Trophoblast cell (in vitro differentiated cells and primary cell): ENCODE data around the gene NKAIN4.

Experiments used
- DNase-seq, 2 donors: peaks; one replicate each; pipeline ENCODE4 v3.0.0-alpha.2; 2016
- H2AFZ ChIP-seq: 2 replicates; pipeline ENCODE4 v1.6.1; 2013; ENCODE audit warnings: low read length, moderate library complexity, mild to moderate bottlenecking; ENCODE audit not compliant: insufficient read depth, poor library complexity
- H2AK5ac ChIP-seq: 2 replicates; pipeline ENCODE4 v1.6.1; 2013; ENCODE audit warnings: mild to moderate bottlenecking, low read length
- H2BK120ac ChIP-seq: 2 replicates; pipeline ENCODE4 v1.6.1; 2013; ENCODE audit warnings: low read length, mild to moderate bottlenecking, moderate library complexity; ENCODE audit not compliant: insufficient read depth, poor library complexity
- H2BK12ac ChIP-seq: 2 replicates; pipeline ENCODE4 v1.6.1; 2013; ENCODE audit warnings: mild to moderate bottlenecking, low read length, moderate library complexity
- H2BK5ac ChIP-seq: 2 replicates; pipeline ENCODE4 v1.6.1; 2013; ENCODE audit warnings: low read length, low read depth, moderate library complexity, mild to moderate bottlenecking; ENCODE audit not compliant: poor library complexity
- H3K14ac ChIP-seq: 2 replicates; pipeline ENCODE4 v1.6.1; 2013; ENCODE audit warnings: mild to moderate bottlenecking, low read length
- H3K18ac ChIP-seq: 2 replicates; pipeline ENCODE4 v1.6.1; 2013; ENCODE audit warnings: mild to moderate bottlenecking, low read length
- H3K23ac ChIP-seq: 2 replicates; pipeline ENCODE4 v1.6.1; 2013; ENCODE audit warnings: low read length
- H3K27ac ChIP-seq: 2 replicates; pipeline ENCODE4 v1.5.1; 2013; ENCODE audit warnings: low read depth, mild to moderate bottlenecking, inconsistent platforms, low read length, moderate library complexity
- H3K27me3 ChIP-seq: 2 replicates; pipeline ENCODE4 v1.6.1; 2013; ENCODE audit warnings: inconsistent platforms, mild to moderate bottlenecking, low read length, moderate library complexity; ENCODE audit not compliant: insufficient read depth
- H3K36me3 ChIP-seq, 2 experiments: 1 replicate in 1 of 2; 2 replicates in 1 of 2; pipeline ENCODE4 v1.6.1; 2013; ENCODE audit warnings: low read length in 2 of 2, mild to moderate bottlenecking in 2 of 2, moderate library complexity in 1 of 2; ENCODE audit not compliant: insufficient read depth in 2 of 2, control insufficient read depth in 1 of 2
- H3K4ac ChIP-seq: 2 replicates; pipeline ENCODE4 v1.6.1; 2013; ENCODE audit warnings: low read depth, mild to moderate bottlenecking, low read length, moderate library complexity
- H3K4me1 ChIP-seq, 2 experiments: 1 replicate in 1 of 2; 2 replicates in 1 of 2; pipeline ENCODE4 v1.6.1; 2013; ENCODE audit warnings: low read length in 2 of 2, mild to moderate bottlenecking in 2 of 2, moderate library complexity in 1 of 2; ENCODE audit not compliant: insufficient read depth in 2 of 2, control insufficient read depth in 1 of 2
- H3K4me2 ChIP-seq: 2 replicates; pipeline ENCODE4 v1.6.1; 2013; ENCODE audit warnings: inconsistent platforms, mild to moderate bottlenecking, low read length, moderate library complexity
- H3K4me3 ChIP-seq: 2 replicates; pipeline ENCODE4 v1.5.1; 2013; ENCODE audit warnings: mild to moderate bottlenecking, low read depth, low read length, inconsistent platforms
- H3K79me1 ChIP-seq: one replicate; pipeline ENCODE4 v1.6.1; 2013; ENCODE audit warnings: low read length
- H3K79me2 ChIP-seq: 2 replicates; pipeline ENCODE4 v1.6.1; 2013; ENCODE audit warnings: low read length, mild to moderate bottlenecking; ENCODE audit not compliant: control insufficient read depth, insufficient read depth, poor library complexity
- H3K9ac ChIP-seq: 2 replicates; pipeline ENCODE4 v1.6.1; 2013; ENCODE audit warnings: mild to moderate bottlenecking, low read length
- H3K9me3 ChIP-seq: 2 replicates; pipeline ENCODE4 v1.6.1; 2013; ENCODE audit warnings: low read depth, mild to moderate bottlenecking, control low read depth, inconsistent platforms, low read length; ENCODE audit not compliant: insufficient read depth
- H4K12ac ChIP-seq: 2 replicates; pipeline ENCODE4 v1.6.1; 2013; ENCODE audit warnings: low read depth, mild to moderate bottlenecking, low read length, moderate library complexity
- H4K8ac ChIP-seq: 2 replicates; pipeline ENCODE4 v1.6.1; 2013; ENCODE audit warnings: low read depth, mild to moderate bottlenecking, low read length, moderate library complexity
- H4K91ac ChIP-seq: one replicate; pipeline ENCODE4 v1.6.1; 2013; ENCODE audit warnings: low read depth, mild to moderate bottlenecking, low read length, moderate library complexity
- WGBS: extraction: QIAGEN DNeasy Blood & Tissue Kit; methylation state at CpG from one replicate; pipeline ENCODE4 v1.1.7; 2013; ENCODE audit warnings: missing lambda C conversion rate; ENCODE audit not compliant: insufficient read length, insufficient coverage; ENCODE audit errors: extremely low coverage; 5-methylcytosine and 5-hydroxymethylcytosine counted together

The NKAIN4 gene

GRCh38 chr20:63290677-63291472 is 36.6 kb upstream of the NKAIN4 start:
- DNase-seq = peak; percentile 38 to 66
- H3K9ac ChIP-seq = no peak overlapping the region
- no peak overlapping the region for H4K91ac ChIP-seq
- no peak overlapping the region for H4K12ac ChIP-seq
- H3K4me3 ChIP-seq = no peak overlapping the region
- no peak overlapping the region for H2BK12ac ChIP-seq
- H3K14ac ChIP-seq = no peak overlapping the region
- no peak overlapping the region for H2AFZ ChIP-seq
- no peak overlapping the region for H3K18ac ChIP-seq
- peaks cover 42 to 44% of the 10 kb centered on the region in 2 experiments for H3K36me3 ChIP-seq
- H2AK5ac ChIP-seq = no peak overlapping the region
- H3K79me1 ChIP-seq = no peaks in the 10 kb centered on the region
- no peak overlapping the region for H3K23ac ChIP-seq
- no peak overlapping the region for H3K4me2 ChIP-seq
- H2BK5ac ChIP-seq = no peak overlapping the region
- H3K9me3 ChIP-seq = peaks cover 3% of the 10 kb centered on the region
- no CpG with 5 or more reads among the region's 26 CpGs for WGBS
- no peaks in the 10 kb centered on the region for H3K79me2 ChIP-seq
- no peak overlapping the region for H2BK120ac ChIP-seq
- no peak overlapping the region for H4K8ac ChIP-seq
- no peak overlapping the region for H3K27ac ChIP-seq
- H3K4me1 ChIP-seq = peaks cover 0 to 6% of the 10 kb centered on the region in 2 experiments
- no peak overlapping the region for H3K4ac ChIP-seq
- no peaks in the 10 kb centered on the region for H3K27me3 ChIP-seq

GRCh38 chr20:63290136-63290676 is 35.9 kb upstream of the NKAIN4 start:
- Histone ChIP-seq H2AK5ac (no peak overlapping the region), H3K9me3 (peaks cover 2% of the 10 kb centered on the region), H2BK12ac (no peak overlapping the region), H3K79me1 (no peaks in the 10 kb centered on the region), H3K79me2 (no peaks in the 10 kb centered on the region), H3K27ac (no peak overlapping the region), H2BK120ac (no peak overlapping the region), H3K4me1 (peaks cover 0 to 6% of the 10 kb centered on the region in 2 experiments), H3K36me3 (peaks cover 48 to 51% of the 10 kb centered on the region in 2 experiments), H3K14ac (no peak overlapping the region), H3K9ac (no peak overlapping the region), H3K4me2 (no peak overlapping the region), H4K12ac (no peak overlapping the region), H3K18ac (no peak overlapping the region), H3K4ac (no peak overlapping the region), H3K27me3 (no peaks in the 10 kb centered on the region), H4K91ac (no peak overlapping the region), H3K4me3 (no peak overlapping the region), H2AFZ (no peak overlapping the region), H3K23ac (no peak overlapping the region), H2BK5ac (no peak overlapping the region), H4K8ac (no peak overlapping the region)
- WGBS = no CpG with 5 or more reads among the region's 17 CpGs
- DNase-seq = no peak

DNA sequence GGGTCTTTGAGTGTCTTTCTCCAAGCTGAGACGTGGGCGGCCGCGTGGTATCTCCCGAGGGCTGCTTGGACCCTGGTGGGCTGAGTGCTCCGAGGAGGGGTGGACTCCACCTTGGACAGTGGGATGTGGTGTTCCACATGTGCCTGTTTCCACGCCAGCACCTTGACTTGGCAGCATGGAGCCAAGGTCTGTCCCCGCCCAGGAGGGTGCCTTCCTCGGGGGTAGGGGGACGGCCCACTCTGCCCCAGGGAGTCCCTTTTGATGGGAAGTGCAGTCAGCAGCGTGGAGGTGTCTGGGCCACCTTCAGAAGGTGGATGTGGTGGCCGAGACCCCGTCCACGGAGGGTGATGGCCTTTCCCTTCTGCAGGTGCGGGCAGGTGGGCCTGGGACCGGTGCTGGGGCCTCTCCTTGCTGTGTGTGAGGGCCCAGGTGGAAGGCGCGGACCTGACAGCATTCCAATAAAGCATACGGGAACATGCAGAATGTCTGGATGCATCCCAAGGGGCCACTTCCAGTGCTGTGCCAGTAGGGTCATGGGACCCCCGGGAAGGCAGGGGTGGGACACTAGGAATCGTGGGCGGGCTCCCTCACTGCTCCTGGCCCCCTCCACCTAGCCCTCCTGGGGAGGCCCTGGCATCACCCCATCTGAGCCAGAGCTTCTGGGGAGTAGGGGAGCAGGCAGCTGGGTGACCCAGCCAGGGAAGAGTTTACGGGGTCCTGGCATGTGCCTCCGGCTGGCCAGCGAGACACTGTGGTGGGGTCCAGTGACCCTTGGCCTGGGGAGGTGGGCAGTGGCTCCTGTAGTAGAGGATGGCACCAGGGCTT is 35.3 kb upstream of the NKAIN4 start:
- Histone ChIP-seq H3K79me2 (no peaks in the 10 kb centered on the region), H2BK120ac (no peak overlapping the region), H3K27me3 (no peaks in the 10 kb centered on the region), H2BK5ac (no peak overlapping the region), H2AK5ac (no peak overlapping the region), H3K27ac (no peak overlapping the region), H3K9me3 (peaks cover 2% of the 10 kb centered on the region), H3K9ac (no peak overlapping the region), H3K36me3 (peaks cover 55 to 58% of the 10 kb centered on the region in 2 experiments), H2BK12ac (no peak overlapping the region), H4K91ac (no peak overlapping the region), H3K18ac (no peak overlapping the region), H4K8ac (no peak overlapping the region), H3K4me2 (no peak overlapping the region), H3K4me1 (peaks cover 0 to 6% of the 10 kb centered on the region in 2 experiments), H4K12ac (no peak overlapping the region), H3K23ac (no peak overlapping the region), H3K14ac (no peak overlapping the region), H2AFZ (no peak overlapping the region), H3K79me1 (no peaks in the 10 kb centered on the region), H3K4me3 (no peak overlapping the region), H3K4ac (no peak overlapping the region)
- no peak for DNase-seq
- no CpG with 5 or more reads among the region's 25 CpGs for WGBS

- H2AK5ac ChIP-seq = no peak overlapping the region
- H3K79me1 ChIP-seq = no peaks in the 10 kb centered on the region
- H3K27me3 ChIP-seq = no peaks in the 10 kb centered on the region
- no peak overlapping the region for H4K12ac ChIP-seq
- H2BK5ac ChIP-seq = no peak overlapping the region
- no peak overlapping the region for H2BK120ac ChIP-seq
- H3K9ac ChIP-seq = no peak overlapping the region
- H3K79me2 ChIP-seq = no peaks in the 10 kb centered on the region
- H3K14ac ChIP-seq = no peak overlapping the region
- no peak overlapping the region for H4K91ac ChIP-seq
- H4K8ac ChIP-seq = no peak overlapping the region
- H3K18ac ChIP-seq = no peak overlapping the region
- no peak overlapping the region for H3K4me2 ChIP-seq
- peaks cover 63 to 66% of the 10 kb centered on the region in 2 experiments for H3K36me3 ChIP-seq
- no peak overlapping the region for H2AFZ ChIP-seq
- H3K4ac ChIP-seq = no peak overlapping the region
- H2BK12ac ChIP-seq = no peak overlapping the region
- no CpG with 5 or more reads among the region's 28 CpGs for WGBS
- no peak overlapping the region for H3K27ac ChIP-seq
- H3K23ac ChIP-seq = no peak overlapping the region
- H3K4me3 ChIP-seq = no peak overlapping the region
- peaks cover 2% of the 10 kb centered on the region for H3K9me3 ChIP-seq
- peaks cover 0 to 6% of the 10 kb centered on the region in 2 experiments for H3K4me1 ChIP-seq
- DNase-seq = no peak
Measured at GRCh38 chr20:63288581-63289251, 34.5 kb upstream of the NKAIN4 start.
